HEK293T (cell line): Measurements from ENCODE around the gene CMTM3.
"Not testable (repeated sequence)": the region's sequence is repeated elsewhere in the genome, so short reads cannot be mapped to it uniquely, and the experiment has no call there.

Experiments used
- ARNT ChIP-seq: fragments of 450-650 bp; IDR thresholded peaks from 2 replicates; pipeline ENCODE4 v1.6.1; 2017; ENCODE audit warnings: mild to moderate bottlenecking
- BHLHE40 ChIP-seq: fragments of 450-650 bp; IDR thresholded peaks from 2 replicates; pipeline ENCODE4 v1.6.1; 2016; ENCODE audit warnings: mild to moderate bottlenecking, moderate library complexity, borderline replicate concordance
- CTBP1 ChIP-seq: fragments of 450-650 bp; IDR thresholded peaks from 2 replicates; pipeline ENCODE4 v1.6.1; 2016; ENCODE audit warnings: borderline replicate concordance
- ELF4 ChIP-seq: fragments of 450-650 bp; IDR thresholded peaks from 2 replicates; pipeline ENCODE4 v1.6.1; 2017; ENCODE audit warnings: antibody characterized with exemption
- FOXK2 ChIP-seq: fragments of 450-650 bp; IDR thresholded peaks from 2 replicates; pipeline ENCODE4 v1.6.1; 2016; ENCODE audit warnings: mild to moderate bottlenecking
- FOXM1 ChIP-seq: fragments of 450-650 bp; IDR thresholded peaks from 2 replicates; pipeline ENCODE4 v1.6.1; 2017; ENCODE audit warnings: mild to moderate bottlenecking, borderline replicate concordance
- HDGF ChIP-seq: fragments of 450-650 bp; IDR thresholded peaks from 2 replicates; pipeline ENCODE4 v1.6.1; 2017; ENCODE audit warnings: antibody characterized with exemption, borderline replicate concordance
- L3MBTL2 ChIP-seq: fragments of 450-650 bp; conservative IDR thresholded peaks from 2 replicates; pipeline ENCODE4 v1.6.1; 2016; ENCODE audit warnings: mild to moderate bottlenecking
- LEF1 ChIP-seq: fragments of 450-650 bp; IDR thresholded peaks from 2 replicates; pipeline ENCODE4 v1.6.1; 2017; ENCODE audit warnings: mild to moderate bottlenecking, borderline replicate concordance
- NFRKB ChIP-seq: fragments of 450-650 bp; IDR thresholded peaks from 2 replicates; pipeline ENCODE4 v1.6.1; 2016; ENCODE audit warnings: mild to moderate bottlenecking, moderate library complexity
- SP1 ChIP-seq: fragments of 450-650 bp; IDR thresholded peaks from 2 replicates; pipeline ENCODE4 v1.6.1; 2017
- SUZ12 ChIP-seq: fragments of 450-650 bp; IDR thresholded peaks from 2 replicates; pipeline ENCODE4 v1.6.1; 2016; ENCODE audit warnings: mild to moderate bottlenecking
- ZNF384 ChIP-seq: fragments of 450-650 bp; IDR thresholded peaks from 2 replicates; pipeline ENCODE4 v1.6.1; 2016
- TF ChIP-seq, protein P1 (sequence below): fragments of 450-650 bp; IDR thresholded peaks from 2 replicates; pipeline ENCODE4 v1.6.1; 2016

DNA sequence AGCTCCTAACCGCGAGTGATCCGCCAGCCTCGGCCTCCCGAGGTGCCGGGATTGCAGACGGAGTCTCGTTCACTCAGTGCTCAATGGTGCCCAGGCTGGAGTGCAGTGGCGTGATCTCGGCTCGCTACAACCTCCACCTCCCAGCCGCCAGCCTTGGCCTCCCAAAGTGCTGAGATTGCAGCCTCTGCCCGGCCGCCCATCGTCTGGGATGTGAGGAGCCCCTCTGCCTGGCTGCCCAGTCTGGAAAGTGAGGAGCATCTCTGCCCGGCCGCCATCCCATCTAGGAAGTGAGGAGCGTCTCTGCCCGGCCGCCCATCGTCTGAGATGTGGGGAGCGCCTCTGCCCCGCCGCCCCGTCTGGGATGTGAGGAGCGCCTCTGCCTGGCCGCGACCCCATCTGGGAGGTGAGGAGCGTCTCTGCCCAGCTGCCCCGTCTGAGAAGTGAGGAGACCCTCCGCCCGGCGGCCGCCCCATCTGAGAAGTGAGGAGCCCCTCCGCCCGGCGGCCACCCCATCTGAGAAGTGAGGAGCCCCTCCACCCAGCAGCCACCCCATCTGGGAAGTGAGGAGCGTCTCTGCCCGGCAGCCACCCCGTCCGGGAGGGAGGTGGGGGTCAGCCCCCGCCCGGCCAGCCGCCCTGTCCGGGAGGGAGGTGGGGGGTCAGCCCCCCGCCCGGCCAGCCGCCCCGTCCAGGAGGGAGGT, 26.2 kb downstream of the CMTM3 start:
- TF ChIP-seq HDGF, NFRKB, FOXK2, BHLHE40, ZNF384, ARNT, SP1, FOXM1, SUZ12, LEF1, ELF4, L3MBTL2, CTBP1: not testable (repeated sequence)
- TF ChIP-seq, protein P1, sequence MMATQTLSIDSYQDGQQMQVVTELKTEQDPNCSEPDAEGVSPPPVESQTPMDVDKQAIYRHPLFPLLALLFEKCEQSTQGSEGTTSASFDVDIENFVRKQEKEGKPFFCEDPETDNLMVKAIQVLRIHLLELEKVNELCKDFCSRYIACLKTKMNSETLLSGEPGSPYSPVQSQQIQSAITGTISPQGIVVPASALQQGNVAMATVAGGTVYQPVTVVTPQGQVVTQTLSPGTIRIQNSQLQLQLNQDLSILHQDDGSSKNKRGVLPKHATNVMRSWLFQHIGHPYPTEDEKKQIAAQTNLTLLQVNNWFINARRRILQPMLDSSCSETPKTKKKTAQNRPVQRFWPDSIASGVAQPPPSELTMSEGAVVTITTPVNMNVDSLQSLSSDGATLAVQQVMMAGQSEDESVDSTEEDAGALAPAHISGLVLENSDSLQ = not testable (repeated sequence)
